Measurements from ENCODE around the gene SLX4. TPM values are rescaled to one million over a fixed set of nuclear protein-coding genes. Genes with fewer than 3 reads are reported as not detected.
A peak's percentile ranks its signal among the peaks of the same experiment; 100 is the strongest.

SLX4 gene
- total RNA-seq, 1 experiment from 2014 or later, result 6.8 TPM

DNA sequence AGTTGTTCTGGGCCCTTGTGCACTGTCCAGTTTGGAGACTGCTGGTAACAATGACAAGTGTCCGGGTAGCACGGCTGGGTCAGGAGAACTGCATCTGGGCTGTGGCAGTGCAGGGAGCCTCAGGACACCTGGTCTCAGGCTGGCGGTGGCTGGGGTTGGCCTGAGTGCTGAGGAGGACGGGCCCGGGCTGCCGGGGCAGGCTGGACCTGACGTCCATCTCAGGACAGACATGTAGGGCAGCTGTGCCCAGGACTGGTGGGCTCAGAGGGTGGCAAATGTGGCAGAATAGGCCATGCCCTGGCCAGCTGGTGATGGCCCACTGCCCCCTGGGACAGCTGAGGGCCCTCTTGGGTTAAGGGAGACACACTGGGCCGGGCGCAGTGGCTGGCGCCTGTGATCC is 30.0 kb downstream of the SLX4 start:
- no peak for DNase-seq (ENCODE audit: low read depth)

DNA sequence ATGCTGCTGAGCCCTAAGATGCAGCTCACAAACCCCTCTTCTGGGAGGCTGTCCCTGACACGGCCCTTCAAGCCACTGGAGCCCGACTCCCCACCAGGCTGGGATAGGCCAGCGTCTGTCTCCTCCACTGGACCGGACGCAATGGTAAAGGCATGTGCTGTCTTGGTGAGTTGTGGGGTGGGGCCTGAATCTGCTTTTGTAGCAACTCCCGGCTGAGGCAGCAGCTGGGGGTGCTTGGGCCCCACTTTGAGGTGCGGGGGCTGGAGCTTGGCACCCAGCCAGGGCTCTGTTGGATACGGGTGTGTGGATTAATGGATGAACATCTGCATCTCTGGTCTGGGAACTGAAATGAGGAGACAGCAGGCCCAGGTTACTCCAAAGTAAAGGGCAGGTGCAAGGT is 30.7 kb downstream of the SLX4 start:
- no peak for DNase-seq (ENCODE audit: low read depth)

- no peak for DNase-seq (ENCODE audit: low read depth)
These were observed 31.2 kb downstream of the SLX4 start for GRCh38 chr16:3580251-3580651.

GRCh38 chr16:3579776-3580175 is 31.6 kb downstream of the SLX4 start:
- no peak for DNase-seq (ENCODE audit: low read depth)

- DNase-seq (ENCODE audit: low read depth), result peak; percentile 19
These were observed 32.5 kb downstream of the SLX4 start for GRCh38 chr16:3578610-3579551.

- no peak for DNase-seq (ENCODE audit: low read depth)
These were observed 33.3 kb downstream of the SLX4 start for GRCh38 chr16:3578121-3578520.

DNA sequence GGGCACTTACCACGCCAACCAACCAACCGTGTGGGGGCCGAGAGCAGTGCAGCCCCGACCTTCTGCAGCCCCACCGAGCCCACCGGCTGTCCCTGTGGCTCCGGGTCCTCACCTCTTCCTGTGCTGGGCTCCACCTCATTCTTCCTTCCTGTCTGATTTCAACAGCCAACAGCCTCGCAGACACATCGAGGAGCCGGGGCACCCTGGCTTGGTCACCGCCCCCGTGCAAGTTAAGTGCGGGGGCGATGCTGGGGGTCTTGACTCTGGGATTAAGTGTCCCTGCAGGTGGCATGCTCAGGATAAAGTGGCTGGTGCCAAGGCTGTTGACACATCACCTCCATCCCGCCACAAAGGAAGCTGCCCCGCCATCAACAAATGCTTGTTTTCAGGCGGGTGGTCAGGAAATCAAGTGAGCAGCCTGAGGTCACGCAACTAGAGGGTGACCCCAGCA is 34.1 kb downstream of the SLX4 start, which contains the start of gene NLRC3:
NLRC3 (minus strand) TSS at position 102 of the 451 bp plus-strand sequence. CDS start 12,367 bp downstream, outside the sequence.
- DNase-seq (ENCODE audit: low read depth), result no peak

DNA sequence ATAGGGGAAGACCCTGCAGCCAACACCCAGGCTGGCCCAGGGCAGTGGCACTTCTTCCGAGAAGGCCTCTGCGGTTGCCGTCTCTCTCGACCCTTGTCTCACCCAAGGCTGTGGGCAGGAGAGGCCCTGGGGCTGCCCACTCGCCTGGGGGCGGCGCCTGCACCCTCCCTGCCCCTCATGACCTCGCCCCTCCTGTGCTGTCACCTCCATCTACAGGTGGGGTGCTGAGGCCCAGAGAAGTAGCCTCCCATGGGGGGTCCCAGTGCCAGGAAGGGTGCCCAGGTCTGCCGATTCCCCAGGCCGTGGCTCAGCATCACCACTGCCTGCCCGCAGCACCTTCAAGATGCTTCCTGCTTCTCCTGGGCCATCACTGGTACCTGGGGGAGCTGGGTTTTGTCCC is 35.2 kb downstream of the SLX4 start:
- no peak for DNase-seq (ENCODE audit: low read depth)

DNA sequence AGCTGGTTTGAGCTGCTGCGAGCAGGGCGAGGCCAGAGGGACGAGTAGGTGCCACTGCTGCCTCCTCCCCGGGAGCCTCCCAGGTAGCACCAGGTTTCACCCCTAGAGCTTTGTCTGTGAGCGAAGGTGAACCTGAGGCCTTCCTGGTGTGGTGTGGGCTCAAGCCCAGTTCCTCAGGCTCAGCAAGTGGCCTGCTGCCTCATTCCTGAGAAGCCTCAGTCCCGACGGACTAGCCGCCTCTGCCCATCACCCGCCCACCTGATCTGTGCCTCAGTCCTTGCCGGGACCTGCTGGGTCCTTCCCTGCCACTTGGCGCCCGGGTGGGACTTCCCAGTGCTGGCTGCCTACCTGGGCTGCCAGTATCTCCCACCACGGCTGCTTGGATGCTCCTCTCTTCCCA is 35.9 kb downstream of the SLX4 start:
- no peak for DNase-seq (ENCODE audit: low read depth)

DNA sequence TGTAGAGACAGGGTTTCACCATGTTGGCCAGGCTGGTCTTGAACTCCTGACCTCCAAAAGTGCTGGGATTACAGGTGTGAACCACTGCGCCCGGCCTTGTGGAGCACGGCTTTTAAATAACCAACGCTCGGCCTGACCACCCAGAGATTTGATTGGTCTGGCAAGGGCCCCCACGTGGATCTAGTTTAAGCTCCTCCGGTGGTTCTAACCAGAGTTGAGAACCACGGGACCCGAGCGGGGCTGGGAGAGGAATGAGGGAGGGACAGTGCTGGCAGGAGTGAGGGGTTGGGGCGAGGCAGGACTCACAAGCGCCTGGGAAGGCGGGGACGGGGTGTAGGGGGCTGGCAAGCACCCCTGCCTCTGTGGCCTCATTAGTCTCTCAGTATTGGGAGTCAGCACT is 37.2 kb downstream of the SLX4 start:
- no peak for DNase-seq (ENCODE audit: low read depth)

GRCh38 chr16:3573146-3573815 is 38.1 kb downstream of the SLX4 start:
- no peak for DNase-seq (ENCODE audit: low read depth)

GRCh38 chr16:3570420-3571062 is 40.9 kb downstream of the SLX4 start:
- DNase-seq (ENCODE audit: low read depth), result no peak

DNA sequence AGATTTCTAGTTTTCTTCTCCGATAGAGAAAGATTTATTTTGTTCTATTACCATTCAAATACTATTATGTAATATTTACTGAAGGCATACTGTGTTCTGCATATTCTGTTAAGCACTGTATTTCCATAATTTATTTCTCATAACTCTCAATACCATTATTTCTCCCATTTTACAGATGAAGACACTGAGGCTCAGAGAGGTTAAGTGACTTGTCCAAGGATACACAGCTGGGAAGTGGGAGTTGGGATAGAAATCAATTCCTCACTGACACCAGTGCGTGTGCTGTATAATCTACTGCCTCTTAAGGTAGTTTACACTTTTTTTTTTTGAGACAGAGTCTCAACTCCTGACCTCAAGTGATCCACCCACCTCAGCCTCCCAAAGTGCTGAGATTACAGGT is 41.6 kb downstream of the SLX4 start:
- no peak for DNase-seq (ENCODE audit: low read depth)

DNA sequence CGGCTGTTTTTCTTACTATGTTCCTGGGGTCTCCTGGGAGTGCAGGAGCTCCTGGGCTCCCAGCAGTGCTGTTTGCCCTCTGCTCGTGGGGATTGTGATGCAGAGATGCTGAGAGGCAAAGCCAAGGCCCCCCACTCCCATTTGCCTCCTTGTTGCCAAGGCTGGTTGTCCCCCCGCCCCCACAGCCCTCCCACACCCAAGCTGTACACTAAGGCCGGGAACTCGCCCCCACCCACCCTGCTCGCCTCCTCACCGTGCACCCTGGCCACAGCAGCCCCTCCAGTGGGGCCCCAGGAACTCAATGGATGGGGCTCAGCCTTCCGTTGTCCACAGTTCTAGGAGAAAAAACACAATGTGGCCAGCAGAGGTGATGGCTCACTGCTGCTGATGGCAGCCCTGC is 44.4 kb downstream of the SLX4 start:
- DNase-seq (ENCODE audit: low read depth), result no peak

- DNase-seq (ENCODE audit: low read depth), result no peak
These were observed 46.6 kb downstream of the SLX4 start for GRCh38 chr16:3564889-3565141.

- no peak for DNase-seq (ENCODE audit: low read depth)
These were observed 47.1 kb downstream of the SLX4 start for GRCh38 chr16:3564130-3564888.

- DNase-seq (ENCODE audit: low read depth), result no peak
These were observed 48.4 kb downstream of the SLX4 start for GRCh38 chr16:3562914-3563480.

GRCh38 chr16:3561626-3562025 is 49.8 kb downstream of the SLX4 start:
- no peak for DNase-seq (ENCODE audit: low read depth)

DNA sequence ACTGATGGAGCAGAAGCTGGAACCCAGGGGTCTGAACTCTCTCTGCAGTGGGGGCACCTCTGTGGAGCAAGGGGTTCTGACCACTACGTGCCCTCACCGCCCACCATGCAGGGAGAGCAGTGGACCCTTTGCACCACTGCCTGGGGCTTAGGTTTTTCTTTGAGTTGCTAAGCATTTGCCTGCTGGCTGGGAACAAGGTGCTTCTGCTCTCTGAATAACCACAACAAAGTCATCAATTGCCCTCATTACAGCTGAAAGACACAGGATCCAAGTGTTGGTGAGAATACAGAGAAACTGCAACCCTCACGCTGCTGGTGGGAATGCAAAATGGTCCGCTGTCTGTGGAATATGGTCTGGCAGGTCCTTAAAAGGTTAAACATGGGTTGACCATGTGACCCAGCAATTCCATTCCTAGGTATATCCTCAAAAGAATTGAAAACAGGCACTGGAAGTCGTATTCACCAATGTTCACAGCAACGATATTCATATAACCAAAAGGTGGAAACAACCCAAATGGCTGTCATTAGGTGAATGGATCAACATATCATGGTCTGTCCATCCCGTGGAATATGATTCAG is 57.0 kb downstream of the SLX4 start:
- DNase-seq (ENCODE audit: low read depth), result no peak

DNA sequence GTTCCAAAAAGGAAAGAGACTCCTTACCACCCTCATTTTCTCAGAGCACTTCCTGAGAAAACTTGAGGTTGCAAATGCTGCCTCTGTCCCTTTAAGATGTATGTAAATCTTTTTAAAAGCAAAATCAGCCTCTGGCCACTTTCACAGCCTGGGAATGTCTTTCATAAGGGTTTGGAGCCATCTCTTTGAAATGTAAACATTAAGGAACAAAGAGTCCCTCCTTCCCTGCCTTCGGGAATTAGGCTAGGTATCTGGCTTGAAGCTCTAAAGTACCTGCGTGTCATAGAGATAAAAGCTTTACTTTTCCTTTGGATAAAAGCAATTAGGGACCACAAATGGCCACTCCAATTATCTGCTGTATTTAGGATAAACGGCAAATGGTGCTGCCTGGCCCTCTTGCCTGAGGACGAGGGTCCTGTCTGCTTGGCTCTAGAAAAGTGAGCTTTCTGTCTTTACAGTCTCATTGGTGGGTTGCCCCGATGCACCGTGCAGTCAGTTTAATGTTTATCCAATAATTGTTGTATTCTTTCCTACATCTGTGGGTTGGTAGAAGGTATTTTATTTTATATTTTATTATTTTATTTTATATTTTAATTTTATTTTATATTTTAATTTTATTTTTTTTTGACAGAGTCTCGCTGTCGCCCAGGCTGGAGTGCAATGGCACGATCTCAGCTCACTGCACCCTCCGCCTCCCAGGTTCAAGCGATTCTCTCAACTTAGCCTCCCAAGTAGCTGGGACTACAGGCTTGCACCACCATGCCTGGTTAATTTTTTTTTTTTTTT is 58.1 kb downstream of the SLX4 start:
- DNase-seq (ENCODE audit: low read depth), result no peak
